HG03060 (cell line): ENCODE data around the gene SYT9.

Experiments used
- ATAC-seq: cut with Tn5 transposase; IDR thresholded peaks from one replicate; pipeline ENCODE4 v1.9.1; 2021; ENCODE audit warnings: low read depth, moderate number of reproducible peaks; ENCODE audit not compliant: unreplicated experiment

Gene SYT9, protein sequence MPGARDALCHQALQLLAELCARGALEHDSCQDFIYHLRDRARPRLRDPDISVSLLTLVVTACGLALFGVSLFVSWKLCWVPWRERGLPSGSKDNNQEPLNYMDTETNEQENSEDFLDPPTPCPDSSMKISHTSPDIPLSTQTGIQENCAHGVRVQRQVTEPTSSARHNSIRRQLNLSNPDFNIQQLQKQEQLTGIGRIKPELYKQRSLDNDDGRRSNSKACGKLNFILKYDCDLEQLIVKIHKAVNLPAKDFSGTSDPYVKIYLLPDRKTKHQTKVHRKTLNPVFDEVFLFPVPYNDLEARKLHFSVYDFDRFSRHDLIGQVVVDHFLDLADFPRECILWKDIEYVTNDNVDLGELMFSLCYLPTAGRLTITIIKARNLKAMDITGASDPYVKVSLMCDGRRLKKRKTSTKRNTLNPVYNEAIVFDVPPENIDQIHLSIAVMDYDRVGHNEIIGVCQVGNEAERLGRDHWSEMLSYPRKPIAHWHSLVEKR

DNA sequence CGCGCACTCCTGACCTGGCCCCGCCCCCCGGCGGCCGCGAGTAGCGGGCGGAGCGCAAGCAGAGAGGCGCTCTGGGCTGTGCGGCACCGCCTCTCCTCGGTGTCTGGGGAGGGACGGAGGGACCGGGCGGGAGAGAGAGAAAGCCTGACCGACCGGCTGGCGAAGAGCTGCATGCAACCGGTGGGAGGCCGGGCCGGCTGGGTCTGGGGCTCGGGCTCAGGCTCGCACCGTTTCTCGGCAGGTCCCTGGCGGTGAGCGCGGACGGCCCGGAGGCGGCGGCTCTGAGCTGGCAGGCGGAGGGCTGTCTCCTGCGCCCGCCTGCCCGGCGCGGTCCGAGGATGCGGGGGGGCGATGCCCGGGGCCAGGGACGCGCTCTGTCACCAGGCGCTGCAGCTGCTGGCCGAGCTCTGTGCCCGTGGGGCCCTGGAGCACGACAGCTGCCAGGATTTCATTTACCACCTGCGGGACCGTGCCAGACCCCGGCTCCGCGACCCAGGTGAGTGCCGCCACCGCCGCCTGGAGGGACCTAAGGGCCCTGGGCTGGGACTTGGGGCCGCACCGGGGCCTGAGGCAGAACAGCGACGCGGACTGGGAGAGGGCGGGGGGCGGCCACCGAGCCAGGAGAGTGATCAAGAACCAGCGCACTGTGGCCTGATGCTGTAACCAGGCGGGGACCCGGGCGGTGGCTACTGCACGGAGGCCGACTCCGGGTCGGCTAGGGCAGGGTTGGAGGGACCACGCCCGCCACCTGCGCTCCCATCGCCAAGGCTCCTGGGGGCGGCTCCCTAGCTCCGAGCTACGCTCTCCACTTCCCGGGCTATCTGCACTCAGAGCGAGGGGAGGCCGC lies at the start of gene SYT9:
SYT9 (plus strand) TSS at position 69 of the 847 bp plus-strand sequence; CDS start at position 352, 283 bp downstream.
- no peak for ATAC-seq

DNA sequence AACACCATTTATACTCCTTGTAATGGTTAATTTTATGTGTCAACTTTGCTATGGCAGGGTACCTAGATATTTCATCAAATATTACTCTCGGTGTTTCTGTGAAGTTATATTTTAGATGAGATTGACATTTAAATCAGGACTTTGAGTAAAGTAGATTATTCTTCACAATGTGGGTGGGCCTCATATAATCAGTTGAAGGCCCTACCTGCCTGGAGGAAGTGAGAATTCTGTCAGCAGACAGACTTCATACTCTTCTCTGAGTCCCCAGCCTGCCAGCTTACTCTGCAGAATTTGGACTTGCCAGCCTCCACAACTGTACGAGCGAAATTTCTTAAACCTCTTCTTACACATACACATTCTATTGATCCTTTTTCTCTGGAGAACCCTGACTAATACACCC lies 49.3 kb upstream of the SYT9 start:
- no peak for ATAC-seq

DNA sequence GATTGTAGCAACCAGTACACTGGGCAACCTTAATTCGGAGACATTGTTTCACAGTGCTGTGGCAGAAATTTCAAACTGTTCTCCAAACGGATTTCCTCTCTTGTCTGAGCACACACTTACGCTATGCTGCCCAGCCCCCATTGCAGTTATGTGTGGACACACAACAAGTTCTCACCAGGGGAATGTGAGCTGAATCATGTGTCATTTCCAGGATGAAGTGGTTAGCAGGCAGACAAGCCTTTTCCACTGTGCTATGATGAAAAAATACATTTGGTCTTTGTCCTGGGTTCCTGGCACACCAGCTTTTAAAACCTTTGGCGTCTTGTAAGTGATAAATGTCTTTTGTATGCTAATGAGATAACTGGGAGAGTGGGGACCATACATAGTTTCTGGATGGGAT lies 46.9 kb upstream of the SYT9 start:
- no peak for ATAC-seq

DNA sequence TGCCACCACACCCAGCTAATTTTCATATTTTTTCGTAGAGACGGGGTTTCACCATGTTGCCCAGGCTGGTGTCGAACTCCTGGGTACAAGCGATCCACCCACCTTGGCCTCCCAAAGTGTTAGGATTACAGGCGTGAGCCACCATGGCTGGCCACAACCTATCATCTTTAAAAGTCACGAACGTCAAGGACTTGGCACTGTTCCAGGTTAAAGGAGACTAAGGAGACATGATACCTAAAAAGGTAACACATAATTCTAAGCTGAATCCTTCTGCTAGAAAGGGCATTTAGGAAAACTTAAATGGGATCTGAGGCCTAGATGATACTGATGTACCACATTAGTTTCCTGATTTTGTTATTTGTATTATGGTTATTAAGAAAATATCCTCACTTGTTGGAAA lies 43.3 kb upstream of the SYT9 start:
- no peak for ATAC-seq

DNA sequence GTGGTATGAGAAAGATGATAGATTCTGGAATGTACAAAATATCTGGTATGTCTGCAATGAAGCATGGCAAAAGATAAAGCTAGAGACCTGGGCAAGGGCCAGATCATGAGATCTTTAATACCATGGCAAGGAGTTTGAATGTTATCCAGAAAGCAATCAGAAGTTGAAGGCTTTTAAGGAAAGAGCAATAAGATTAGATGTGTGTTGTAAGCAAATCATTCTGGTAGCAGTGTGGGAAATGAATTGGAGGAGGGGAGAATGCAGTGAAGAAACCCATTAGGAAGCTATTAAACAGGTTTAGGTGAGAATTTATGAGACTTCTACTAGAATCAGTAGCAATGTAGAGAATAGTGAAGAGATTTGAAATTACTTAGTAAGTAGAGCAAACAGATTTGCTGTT lies 32.2 kb upstream of the SYT9 start:
- ATAC-seq: no peak

DNA sequence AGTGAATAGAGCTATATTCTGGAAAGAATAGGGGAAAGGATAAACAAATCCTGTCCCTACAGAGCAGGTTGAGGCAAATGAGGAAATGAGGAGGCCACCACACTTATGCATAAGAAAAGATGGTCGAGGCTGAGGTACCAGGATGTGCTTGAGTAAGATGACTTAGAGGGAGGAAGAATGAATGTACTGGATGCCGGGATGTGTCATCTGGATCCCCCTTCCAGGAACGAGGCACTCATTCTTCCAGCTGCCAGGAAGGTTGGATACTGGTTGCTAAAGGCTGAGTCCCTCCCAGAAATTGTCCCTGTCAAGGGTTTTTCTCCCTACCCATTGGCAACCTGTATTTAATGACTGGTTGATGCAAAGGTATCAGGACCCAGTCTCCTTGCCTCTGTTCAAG lies 31.1 kb upstream of the SYT9 start:
- ATAC-seq: no peak

DNA sequence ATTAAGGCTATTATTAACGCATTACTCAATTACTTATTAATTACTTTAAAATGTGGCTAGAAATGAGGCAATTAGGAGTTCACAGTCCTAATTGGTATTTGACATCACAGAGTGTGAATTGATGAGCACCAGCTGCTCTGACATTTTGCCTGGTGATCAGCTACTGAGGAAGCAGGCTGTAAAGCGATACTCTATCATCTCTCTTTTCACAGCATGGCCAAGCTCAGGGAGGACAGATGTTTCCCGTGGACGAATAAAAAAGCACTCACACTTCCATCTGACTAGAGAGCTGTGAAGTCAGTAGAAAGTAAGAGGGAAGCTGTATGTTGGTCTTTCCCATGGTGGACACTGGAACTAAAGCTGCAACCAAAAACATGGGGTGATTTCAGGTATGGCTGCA lies 29.1 kb upstream of the SYT9 start:
- no peak for ATAC-seq

DNA sequence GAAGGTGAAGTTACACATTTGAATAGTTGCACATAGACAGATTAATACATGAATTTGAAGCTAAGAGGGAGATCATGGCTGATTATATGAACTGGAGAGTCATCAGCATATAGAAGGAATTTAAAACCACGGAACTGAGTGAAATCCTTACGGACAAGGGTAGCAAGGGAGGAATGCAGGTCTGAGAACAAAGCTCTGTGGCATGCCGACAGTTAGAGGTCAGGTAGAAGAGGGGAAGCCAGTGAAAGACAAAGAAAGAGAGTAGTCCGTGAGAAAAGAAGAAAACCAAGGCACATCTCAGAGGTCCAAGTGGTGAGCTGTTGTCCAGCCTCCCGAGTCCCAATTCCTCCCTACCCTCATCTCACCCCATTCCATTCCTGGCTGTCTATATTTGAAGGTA lies 11.8 kb upstream of the SYT9 start:
- no peak for ATAC-seq

DNA sequence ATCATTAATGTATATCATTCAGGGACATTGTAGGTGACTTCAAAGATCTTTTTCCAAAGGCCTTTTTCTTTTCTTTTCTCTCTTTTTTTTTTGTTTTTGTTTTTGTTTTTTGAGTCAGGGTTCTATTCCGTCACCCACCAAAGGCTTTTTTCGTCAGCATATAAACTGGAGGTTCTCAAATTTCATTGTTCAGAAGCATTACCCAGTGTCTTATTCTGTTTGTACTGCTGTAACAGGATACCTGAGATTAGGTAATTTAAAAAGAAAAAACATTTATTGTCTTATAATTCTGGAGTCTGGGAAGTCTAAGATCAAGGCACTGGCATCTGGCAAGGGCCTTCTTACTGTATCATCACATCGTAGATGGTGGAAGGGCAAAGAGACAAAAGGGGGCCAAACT lies 6.4 kb upstream of the SYT9 start:
- no peak for ATAC-seq

DNA sequence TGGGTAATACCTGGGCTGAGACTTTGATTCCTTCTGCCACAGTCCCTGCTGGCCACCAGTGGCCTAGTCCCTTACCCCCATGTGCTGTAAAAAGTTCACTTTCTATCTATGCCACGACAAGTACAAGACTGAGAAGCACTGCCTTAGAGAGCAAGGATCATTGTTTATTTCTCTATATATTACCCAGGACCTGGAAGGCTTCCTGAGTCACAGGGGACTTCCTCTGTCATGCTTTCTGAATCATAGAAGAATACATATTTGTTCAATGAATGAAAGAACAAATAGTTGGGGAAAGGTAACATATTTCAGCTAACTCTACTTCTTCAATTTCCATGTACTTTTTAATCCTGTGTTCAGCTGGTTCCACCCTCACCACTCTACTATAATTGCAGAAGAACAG lies 5.5 kb upstream of the SYT9 start:
- ATAC-seq: no peak

DNA sequence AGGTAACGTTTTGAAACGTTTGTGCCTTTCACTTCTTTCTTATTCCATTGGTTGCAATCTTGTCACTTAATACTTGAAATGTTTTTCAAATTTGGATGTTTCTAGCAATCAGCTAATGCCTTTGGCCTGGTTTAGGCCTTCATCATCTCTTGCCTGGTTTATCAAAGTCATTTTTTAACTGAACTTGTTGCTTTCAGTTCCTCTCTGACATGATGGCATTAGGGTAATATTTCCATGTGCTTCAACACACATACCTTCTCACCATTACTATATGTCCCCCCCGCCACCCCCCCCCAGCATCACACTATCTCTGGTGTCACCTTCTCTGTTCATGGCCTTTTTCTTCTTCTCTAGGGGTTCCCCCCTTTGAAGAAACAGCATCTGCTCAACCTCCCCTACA lies 1.5 kb upstream of the SYT9 start:
- ATAC-seq: no peak

DNA sequence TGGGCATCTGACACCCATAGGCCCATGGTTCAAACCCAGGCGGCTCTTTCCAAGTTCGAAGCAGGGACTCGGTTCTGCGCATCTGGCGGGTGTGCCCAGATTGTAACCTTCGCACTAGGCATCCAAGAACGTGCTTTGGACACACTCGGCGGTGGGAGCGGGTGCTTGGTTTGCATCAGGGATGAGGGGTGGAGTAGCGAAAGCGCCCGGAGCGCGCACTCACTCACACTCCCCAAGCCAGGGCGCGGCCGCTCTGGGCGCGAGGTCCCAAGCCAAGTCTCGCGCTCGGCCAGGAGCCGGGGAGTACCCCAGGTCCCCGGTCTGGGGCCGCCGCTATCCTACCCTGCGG lies 243 bp upstream of the SYT9 start:
- no peak for ATAC-seq

DNA sequence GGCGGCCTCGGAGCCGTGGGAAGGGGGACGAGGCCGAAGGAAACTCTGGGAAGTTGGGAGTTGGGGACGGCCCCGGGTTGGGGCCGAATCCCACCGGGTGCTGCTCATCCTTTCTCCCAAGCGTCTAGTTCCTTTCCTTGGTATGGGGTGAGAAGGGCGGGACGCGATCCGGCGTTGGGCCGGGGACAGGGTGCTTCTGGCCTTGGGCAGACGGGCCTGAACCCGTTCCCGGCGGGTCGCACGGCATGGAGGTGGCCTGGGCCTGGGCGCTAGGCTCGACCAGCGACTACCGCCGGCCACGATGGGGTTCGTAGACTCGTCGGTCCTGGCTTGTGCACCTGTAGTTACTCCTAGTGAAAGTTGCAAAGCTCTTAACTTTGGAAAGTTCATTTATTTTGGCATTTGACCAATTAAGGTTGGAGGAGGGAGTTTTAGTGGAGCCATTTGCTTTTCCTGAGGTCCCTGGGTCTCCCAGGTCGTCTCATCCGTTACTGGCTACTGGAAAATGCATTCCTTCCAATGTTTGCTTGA lies 1.0 kb downstream of the SYT9 start:
- no peak for ATAC-seq

DNA sequence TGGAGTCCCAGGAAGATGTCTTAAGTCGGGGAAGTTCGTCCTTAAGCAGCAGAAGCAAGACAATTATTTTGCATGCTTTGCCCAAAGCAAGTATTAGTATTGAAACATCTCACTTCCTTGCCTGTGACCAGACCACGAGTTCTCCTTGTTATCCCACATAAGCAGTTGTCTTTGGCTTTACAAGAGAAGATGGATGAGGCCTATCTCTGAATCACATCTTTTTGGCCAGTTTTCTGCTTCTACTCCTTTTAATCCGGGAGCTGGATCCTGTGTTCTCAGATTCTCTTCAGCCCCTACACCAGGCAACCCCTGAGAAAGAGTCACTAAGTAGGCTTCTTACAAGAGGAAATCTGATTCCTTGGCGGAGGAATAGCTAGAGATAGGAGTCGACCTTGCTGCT lies 2.1 kb downstream of the SYT9 start:
- ATAC-seq: no peak

DNA sequence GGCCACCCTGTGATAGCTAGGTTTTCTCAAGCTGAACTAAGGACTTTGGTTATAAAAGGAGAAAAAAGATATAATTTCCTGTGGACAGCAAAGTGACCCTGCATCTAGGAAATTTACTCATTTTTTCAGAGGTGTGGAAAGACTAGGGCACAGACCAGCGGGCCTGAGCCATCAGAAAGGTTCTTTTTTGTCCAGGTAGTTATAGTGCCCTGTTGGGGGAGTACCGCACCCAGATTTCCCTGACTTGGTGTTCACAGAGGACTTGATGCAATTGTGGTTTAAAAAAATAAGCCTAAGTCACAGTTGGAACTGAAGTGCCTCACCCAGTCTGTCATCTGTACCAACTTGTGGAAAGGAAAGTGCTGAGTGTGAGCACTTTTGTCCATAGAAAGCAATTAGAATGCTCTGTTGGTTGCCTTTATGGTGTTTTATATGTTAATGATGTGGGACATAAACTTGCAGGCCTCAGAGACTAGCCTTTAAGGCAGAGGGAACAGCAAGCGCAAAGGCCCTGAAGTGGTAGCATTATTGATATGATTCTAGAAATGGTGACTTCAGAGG lies 3.1 kb downstream of the SYT9 start:
- no peak for ATAC-seq

DNA sequence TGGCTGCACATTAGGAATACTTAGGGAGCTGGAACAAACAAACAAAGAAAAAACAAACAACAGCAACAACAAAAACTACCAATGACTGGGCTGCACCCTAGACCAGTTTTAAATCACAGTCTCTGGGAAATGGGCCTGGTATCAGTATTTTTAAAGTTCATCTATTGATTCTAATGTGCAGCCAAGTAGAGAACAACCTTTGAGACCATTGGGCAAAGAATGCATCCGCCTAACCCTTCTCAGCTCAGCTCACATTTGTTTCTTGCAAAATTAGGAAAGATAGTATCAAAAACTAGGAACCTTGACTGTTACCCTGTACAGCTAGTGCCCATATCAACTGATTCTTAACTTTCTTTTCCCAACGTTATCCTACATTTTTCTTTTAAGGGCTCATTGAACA lies 5.2 kb downstream of the SYT9 start:
- no peak for ATAC-seq

DNA sequence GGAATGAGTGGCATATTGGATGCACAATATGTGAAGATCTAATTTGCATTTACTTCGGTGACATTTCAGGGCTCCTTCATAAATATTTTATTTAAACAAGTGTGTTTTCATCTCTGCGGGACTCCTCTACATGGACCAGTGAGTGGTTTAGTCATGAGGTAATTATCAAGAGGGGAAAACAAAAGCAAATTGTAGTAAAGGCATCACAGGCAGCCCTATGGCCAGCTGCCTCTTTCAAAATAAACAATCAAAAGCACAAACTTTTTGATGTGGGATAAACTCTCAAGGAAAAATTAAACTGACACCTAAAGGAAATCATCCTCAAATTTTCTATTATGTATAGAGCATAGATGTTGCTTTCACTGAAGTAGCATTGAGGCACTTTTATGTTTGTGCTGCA lies 6.0 kb downstream of the SYT9 start:
- ATAC-seq: no peak

DNA sequence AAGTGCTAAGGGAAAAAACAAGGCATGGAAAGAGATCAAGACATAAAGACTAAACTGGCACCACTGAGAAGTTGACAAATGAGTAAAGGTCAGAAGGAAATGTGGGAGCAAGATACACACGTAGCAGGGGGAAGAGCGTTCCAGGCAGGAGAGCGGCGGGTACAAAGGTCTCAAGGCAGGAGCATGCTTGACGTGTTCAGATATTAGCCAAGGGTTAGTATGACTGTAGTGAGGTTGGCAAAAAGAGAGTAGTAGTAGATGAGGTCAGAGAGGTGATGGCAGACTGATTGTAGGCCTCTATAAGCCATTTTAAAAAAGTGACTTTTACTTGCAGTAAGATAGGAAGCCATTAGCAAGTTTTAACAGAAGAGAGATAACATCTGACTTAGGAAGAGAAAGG lies 9.9 kb downstream of the SYT9 start:
- ATAC-seq: no peak

DNA sequence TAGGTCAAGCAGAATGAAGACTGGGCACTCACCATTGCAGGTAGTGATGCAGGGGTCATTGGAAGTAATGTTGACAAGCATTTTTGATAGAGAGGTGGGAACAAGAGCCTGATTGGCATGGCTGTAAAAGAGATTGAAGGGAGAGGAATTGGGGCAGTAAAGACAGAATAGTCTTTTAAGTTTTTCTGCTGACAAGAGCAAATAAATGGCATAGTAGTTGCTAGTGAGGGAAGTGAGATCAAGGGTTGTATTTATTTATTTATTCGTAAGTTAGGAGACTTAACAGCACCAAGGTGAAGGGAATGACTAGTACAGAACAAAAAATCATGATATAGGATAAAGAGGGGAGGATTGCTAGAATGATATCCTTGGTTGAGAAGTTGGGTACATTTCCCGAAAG lies 11.0 kb downstream of the SYT9 start:
- ATAC-seq: no peak

DNA sequence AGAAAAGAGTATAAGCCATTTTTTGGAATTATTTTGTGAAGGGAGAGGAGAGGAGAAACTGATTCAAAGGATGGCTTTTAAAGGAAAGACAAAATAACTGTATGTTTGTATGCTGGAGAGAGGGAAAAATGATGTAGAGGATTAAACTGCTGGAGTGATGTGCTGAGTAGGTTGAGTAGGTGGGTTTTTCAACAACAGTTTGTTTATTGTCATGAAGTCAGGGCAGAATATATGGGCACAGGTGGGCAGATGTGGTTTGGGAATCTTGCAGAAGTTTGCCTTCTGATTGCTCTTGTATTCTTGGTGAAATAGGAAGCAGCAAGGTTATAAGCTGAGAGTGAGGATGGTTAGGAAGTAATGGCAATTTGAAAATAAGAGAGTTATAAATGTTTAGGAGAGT lies 12.1 kb downstream of the SYT9 start:
- no peak for ATAC-seq

DNA sequence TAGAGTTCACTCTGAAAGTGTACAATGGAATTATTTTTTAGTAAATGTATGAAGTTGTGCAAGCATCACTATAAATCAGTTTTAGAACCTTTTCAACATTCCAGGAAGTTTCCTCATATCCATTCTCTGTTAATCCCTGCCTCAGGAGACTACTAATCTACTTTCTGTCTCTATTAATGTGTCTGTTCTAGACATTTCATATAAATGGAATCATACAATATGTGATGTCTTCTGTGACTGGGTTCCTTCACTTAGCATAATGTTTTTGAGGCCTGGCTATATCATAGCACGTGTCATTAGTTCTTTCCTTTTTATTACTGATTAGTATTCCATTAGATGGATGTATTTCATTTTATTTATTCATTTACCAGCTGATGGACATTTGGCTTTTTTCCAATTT lies 17.1 kb downstream of the SYT9 start:
- ATAC-seq: no peak
